ENCODE measurements around the gene GNE. TPM values are rescaled to one million over a fixed set of nuclear protein-coding genes. Genes with fewer than 3 reads are reported as not detected.

GNE gene
- polyA plus RNA-seq, 1 donor (not counting 4 experiments of a cell fraction or from before 2014, with no cell fraction given) = 10.1 TPM

- Histone ChIP-seq H3K9me1 (ENCODE audit: control insufficient read depth, extremely low read depth, insufficient read depth, low read length) (no peaks in the 10 kb centered on the region), H3K36me3 (ENCODE audit: control insufficient read depth in 2 of 2, extremely low read depth in 1 of 2, insufficient read depth in 2 of 2, low read length in 2 of 2) (peaks cover 54 to 66% of the 10 kb centered on the region in 2 experiments), H3K9me3 (ENCODE audit: control insufficient read depth, low read depth, low read length) (no peaks in the 10 kb centered on the region), H3K79me2 (ENCODE audit: control insufficient read depth, insufficient read depth, low read length) (peaks cover 65% of the 10 kb centered on the region), H3K4me3 (ENCODE audit: control insufficient read depth in 2 of 3, extremely low read depth in 1 of 3, insufficient read depth in 2 of 3, low read depth in 1 of 3, low read length in 3 of 3) (no peak overlapping the region), H2AFZ (ENCODE audit: control insufficient read depth, low read length) (no peak overlapping the region), H3K9ac (ENCODE audit: control insufficient read depth, extremely low read depth, insufficient read depth, low read length) (no peak overlapping the region), H4K20me1 (ENCODE audit: control insufficient read depth, extremely low read depth, insufficient read depth, low read length) (peaks cover 14% of the 10 kb centered on the region), H3K4me2 (ENCODE audit: control insufficient read depth, extremely low read depth, insufficient read depth, low read depth, low read length) (no peak overlapping the region), H3K27me3 (ENCODE audit: control insufficient read depth, extremely low read depth, insufficient read depth, low read length) (no peaks in the 10 kb centered on the region), H3K4me1 (ENCODE audit: control insufficient read depth, extremely low read depth, insufficient read depth, low read length) (no peaks in the 10 kb centered on the region), H3K27ac (ENCODE audit: control insufficient read depth, insufficient read depth, low read length) (no peak overlapping the region)
- dilution Hi-C loops (cut with MboI; ENCODE audit: extremely low pct_ligation_motif_present, low sequenced_read_pairs) = no loop called here
- no peak for DNase-seq (ENCODE audit: low read depth, low spot score)
- FAIRE-seq = no peak
- TF ChIP-seq CTCF (optimal IDR thresholded peaks at IDR 0.05 in 1 of 3, IDR thresholded peaks at IDR 0.05 in 1 of 3, conservative IDR thresholded peaks at IDR 0.05 in 1 of 3; ENCODE audit: extremely low read depth in 1 of 3, insufficient read depth in 2 of 3, low read length in 3 of 3) (peak in 2 of 3 experiments; percentile 21 to 43), EZH2 (IDR thresholded peaks at IDR 0.05; ENCODE audit: low read length) (no peak)
These were observed 53.2 kb downstream of the GNE start for GRCh38 chr9:36204906-36205547.

- Histone ChIP-seq H3K79me2 (ENCODE audit: control insufficient read depth, insufficient read depth, low read length) (peaks cover 77% of the 10 kb centered on the region), H4K20me1 (ENCODE audit: control insufficient read depth, extremely low read depth, insufficient read depth, low read length) (peaks cover 30% of the 10 kb centered on the region), H2AFZ (ENCODE audit: control insufficient read depth, low read length) (no peak overlapping the region), H3K4me1 (ENCODE audit: control insufficient read depth, extremely low read depth, insufficient read depth, low read length) (peaks cover 34% of the 10 kb centered on the region), H3K4me2 (ENCODE audit: control insufficient read depth, extremely low read depth, insufficient read depth, low read depth, low read length) (peak overlapping the region; percentile 78), H3K9me1 (ENCODE audit: control insufficient read depth, extremely low read depth, insufficient read depth, low read length) (peaks cover 11% of the 10 kb centered on the region), H3K36me3 (ENCODE audit: control insufficient read depth in 2 of 2, extremely low read depth in 1 of 2, insufficient read depth in 2 of 2, low read length in 2 of 2) (peaks cover 8 to 19% of the 10 kb centered on the region in 2 experiments), H3K27ac (ENCODE audit: control insufficient read depth, insufficient read depth, low read length) (peak overlapping the region; percentile 39), H3K9me3 (ENCODE audit: control insufficient read depth, low read depth, low read length) (no peaks in the 10 kb centered on the region), H3K27me3 (ENCODE audit: control insufficient read depth, extremely low read depth, insufficient read depth, low read length) (no peaks in the 10 kb centered on the region), H3K4me3 (ENCODE audit: control insufficient read depth in 2 of 3, extremely low read depth in 1 of 3, insufficient read depth in 2 of 3, low read depth in 1 of 3, low read length in 3 of 3) (peak overlapping the region in 2 of 3 experiments; percentile 31 to 48), H3K9ac (ENCODE audit: control insufficient read depth, extremely low read depth, insufficient read depth, low read length) (peak overlapping the region; percentile 25)
- dilution Hi-C loops (cut with MboI; ENCODE audit: extremely low pct_ligation_motif_present, low sequenced_read_pairs) = loop anchor here (10.0 kb wide), 1 partner anchor 50 kb away; no protein-coding TSS in a partner anchor
- FAIRE-seq = no peak
- TF ChIP-seq EZH2 (IDR thresholded peaks at IDR 0.05; ENCODE audit: low read length) (no peak), CTCF (optimal IDR thresholded peaks at IDR 0.05 in 1 of 3, IDR thresholded peaks at IDR 0.05 in 1 of 3, conservative IDR thresholded peaks at IDR 0.05 in 1 of 3; ENCODE audit: extremely low read depth in 1 of 3, insufficient read depth in 2 of 3, low read length in 3 of 3) (no peak)
- DNase-seq (ENCODE audit: low read depth, low spot score) = no peak
These were observed 63.8 kb downstream of the GNE start for GRCh38 chr9:36194326-36195000.
